ENCODE measurements around the gene OSBPL2. TPM values are rescaled to one million over a fixed set of nuclear protein-coding genes. Genes with fewer than 3 reads are reported as not detected.

The OSBPL2 gene
- total RNA-seq, 4 donors from 2014 or later, result 36.6 to 57.3 (median 46.7) TPM

DNA sequence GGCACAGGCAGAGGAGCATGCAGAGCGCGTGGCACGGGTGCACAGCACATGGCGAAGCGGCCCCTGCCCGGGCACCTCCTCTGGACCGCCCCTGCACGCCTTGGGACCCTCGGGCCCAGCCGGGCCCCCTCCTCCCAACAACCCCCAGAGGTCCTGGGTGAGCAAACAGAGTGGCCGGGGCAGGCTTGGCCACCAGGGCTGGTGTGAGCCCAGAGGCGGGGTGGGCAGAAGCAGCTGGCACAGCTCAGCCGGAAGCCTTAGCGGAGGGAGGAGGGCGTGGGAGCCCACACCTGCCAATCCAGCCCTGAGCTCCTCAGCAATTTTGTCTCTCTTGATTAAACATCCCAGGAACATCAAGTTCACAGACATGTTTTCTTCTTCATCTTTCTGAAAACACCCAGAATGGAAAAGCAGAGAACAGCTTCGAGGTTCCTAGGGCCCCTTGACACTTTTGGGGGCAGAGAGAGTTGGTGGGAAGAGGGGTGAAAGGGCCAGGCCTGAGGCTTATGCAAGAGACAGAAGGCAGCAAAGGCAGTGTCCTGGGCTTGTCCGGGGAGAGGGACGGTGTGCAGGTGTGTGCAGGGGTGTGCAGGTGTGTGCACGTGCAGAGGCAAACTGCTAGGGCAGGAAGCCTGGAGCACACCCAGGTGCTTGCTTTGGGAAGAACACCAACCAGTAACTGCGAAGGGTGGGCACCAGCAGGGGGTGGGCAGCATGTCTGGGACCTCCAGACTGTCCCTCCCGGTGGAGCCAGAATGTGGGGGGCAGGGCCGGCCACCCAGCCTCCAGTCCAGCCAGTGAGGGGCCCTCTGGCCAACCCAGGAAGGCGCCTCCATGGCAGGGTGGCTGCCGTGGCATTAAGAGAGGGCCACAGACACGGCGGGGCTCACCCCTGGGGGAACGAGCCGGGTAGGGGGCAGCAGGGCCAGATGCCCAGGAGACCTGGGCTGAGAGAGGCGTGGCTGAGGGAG lies 23.0 kb upstream of the OSBPL2 start:
- WGBS, 2 donors (ENCODE audit: low coverage in 1 of 2), result 53 to 57% methylated on average over 3 to 6 of the region's 29 CpGs

DNA sequence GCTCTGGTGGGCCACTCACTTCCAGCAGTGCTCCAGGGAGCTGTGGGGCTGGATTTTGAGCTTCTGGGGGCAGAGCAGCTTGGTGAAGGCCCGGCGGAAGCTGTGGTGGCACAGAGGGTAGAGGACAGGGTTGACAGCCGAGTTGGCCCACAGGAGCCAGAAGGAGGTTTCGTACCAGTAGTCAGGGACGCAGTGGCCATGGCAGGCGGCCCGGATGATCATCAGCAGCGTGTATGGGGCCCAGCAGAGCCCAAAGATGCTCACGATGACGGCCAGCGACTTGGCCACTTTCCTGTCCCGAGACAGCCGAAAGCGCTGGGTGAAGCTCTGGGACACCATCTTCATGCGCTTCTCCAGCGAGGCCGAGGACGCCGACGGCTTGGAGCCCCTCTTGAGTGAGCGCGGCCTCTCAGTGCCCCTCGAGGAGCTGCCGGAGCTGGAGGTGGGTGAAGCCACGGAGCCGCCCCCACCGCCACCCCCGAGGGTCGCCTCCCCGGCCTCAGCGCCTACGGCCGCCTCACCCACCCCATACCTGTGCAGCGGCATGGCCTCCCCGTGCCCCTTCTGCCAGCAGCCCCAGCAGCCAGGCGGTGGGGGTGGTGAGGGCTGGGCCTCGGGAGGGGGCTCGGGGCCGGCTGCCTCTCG lies 22.2 kb upstream of the OSBPL2 start:
- Histone ChIP-seq H3K27me3 (peaks cover 92% of the 10 kb centered on the region), H3K27ac (no peak overlapping the region), H3K36me3 (no peaks in the 10 kb centered on the region), H3K9me3 (no peaks in the 10 kb centered on the region), H3K4me1 (peaks cover 0 to 24% (median 8%) of the 10 kb centered on the region in 3 donors), H3K4me3 (no peak overlapping the region)
- ATAC-seq, result no peak
- WGBS, 2 donors (ENCODE audit: low coverage in 1 of 2), result 77% methylated on average over 13 of the region's 40 CpGs; no CpG with 5 or more reads in 1 of the 2 donors
- TF ChIP-seq POLR2AphosphoS5 (IDR thresholded peaks at IDR 0.05) (no peak), POLR2A (IDR thresholded peaks at IDR 0.05) (no peak), EP300 (IDR thresholded peaks at IDR 0.05) (no peak)
- TF ChIP-seq, protein P1, sequence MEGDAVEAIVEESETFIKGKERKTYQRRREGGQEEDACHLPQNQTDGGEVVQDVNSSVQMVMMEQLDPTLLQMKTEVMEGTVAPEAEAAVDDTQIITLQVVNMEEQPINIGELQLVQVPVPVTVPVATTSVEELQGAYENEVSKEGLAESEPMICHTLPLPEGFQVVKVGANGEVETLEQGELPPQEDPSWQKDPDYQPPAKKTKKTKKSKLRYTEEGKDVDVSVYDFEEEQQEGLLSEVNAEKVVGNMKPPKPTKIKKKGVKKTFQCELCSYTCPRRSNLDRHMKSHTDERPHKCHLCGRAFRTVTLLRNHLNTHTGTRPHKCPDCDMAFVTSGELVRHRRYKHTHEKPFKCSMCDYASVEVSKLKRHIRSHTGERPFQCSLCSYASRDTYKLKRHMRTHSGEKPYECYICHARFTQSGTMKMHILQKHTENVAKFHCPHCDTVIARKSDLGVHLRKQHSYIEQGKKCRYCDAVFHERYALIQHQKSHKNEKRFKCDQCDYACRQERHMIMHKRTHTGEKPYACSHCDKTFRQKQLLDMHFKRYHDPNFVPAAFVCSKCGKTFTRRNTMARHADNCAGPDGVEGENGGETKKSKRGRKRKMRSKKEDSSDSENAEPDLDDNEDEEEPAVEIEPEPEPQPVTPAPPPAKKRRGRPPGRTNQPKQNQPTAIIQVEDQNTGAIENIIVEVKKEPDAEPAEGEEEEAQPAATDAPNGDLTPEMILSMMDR (IDR thresholded peaks at IDR 0.05), result no peak

More for the DNA sequence above, 23.0 kb upstream of the OSBPL2 start:
- H3K4me1 ChIP-seq, result peaks cover 0 to 16% (median 5%) of the 10 kb centered on the region in 3 donors
- no peaks in the 10 kb centered on the region for H3K36me3 ChIP-seq
- no peak for ATAC-seq
- H3K4me3 ChIP-seq, result no peak overlapping the region
- peaks cover 92% of the 10 kb centered on the region for H3K27me3 ChIP-seq
- TF ChIP-seq, protein P1 (IDR thresholded peaks at IDR 0.05), result no peak
- TF ChIP-seq POLR2AphosphoS5 (IDR thresholded peaks at IDR 0.05) (no peak), EP300 (IDR thresholded peaks at IDR 0.05) (no peak), POLR2A (IDR thresholded peaks at IDR 0.05) (no peak)
- H3K9me3 ChIP-seq, result no peaks in the 10 kb centered on the region
- H3K27ac ChIP-seq, result no peak overlapping the region

DNA sequence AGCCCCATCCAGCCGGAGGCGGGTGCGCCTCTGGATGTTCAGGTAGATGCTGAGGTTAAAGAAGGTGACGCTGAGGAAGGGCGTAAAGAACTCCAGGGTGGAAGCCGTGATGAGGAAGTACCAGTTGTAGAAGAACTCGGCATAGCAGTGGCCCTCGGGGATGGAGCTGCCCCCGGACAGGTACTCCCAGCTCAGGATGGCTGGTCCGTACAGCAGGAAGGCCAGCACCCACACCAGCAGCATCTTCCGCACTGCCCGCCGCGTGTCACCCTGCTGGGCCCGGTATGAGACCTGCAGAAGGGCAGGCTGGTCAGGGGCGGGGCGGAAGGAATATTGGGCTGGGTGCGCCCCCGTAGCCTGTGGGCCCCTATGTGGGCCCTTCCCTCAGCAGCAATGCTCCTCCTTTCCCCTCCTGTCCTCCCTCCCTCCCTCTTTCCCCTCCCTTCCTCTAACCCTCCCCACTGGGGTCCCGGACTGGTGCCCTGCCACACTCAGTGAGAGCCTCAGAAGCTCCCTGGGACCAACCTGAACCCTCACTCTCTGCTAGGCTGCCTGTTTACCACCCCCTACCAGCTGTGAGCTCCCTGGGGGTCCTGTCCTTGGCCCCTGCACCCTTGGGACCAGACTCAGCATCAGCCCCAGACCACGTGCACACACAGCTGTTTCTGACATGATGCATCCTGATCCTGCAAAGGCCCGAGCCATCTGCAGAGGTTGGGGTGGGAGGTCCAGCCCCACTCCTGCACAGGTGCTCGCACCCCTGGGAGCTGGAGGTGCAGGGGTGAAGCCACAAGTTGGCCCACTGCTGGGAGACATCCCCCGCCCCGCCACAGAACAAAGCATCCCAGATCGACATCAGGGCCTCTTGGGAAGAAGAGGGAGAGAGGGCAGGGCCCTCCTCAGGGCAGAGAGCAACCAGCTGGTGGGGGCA lies 21.4 kb upstream of the OSBPL2 start:
- Histone ChIP-seq H3K36me3 (no peaks in the 10 kb centered on the region), H3K27me3 (peaks cover 92% of the 10 kb centered on the region)
- ATAC-seq, result no peak

More for the DNA sequence above, 21.4 kb upstream of the OSBPL2 start:
- Histone ChIP-seq H3K27ac (no peak overlapping the region), H3K4me1 (peaks cover 0 to 27% (median 8%) of the 10 kb centered on the region in 3 donors), H3K4me3 (no peak overlapping the region), H3K9me3 (no peaks in the 10 kb centered on the region)
- 70% methylated on average over 7 of the region's 26 CpGs; no CpG with 5 or more reads in 1 of the 2 donors for WGBS, 2 donors (ENCODE audit: low coverage in 1 of 2)
- TF ChIP-seq, protein P1 (IDR thresholded peaks at IDR 0.05), result no peak
- no peak for TF ChIP-seq POLR2A (IDR thresholded peaks at IDR 0.05)
- no peak for TF ChIP-seq EP300 (IDR thresholded peaks at IDR 0.05)
- TF ChIP-seq POLR2AphosphoS5 (IDR thresholded peaks at IDR 0.05), result no peak
